Body of pancreas (tissue), 4 donors: ENCODE results near the gene STAT1.

Experiments
- CTCF ChIP-seq, 7 experiments: fragments of 450-650 bp in 4 of 7; fragments of 200-600 bp in 3 of 7; sonication (generic) in 3 of 7; IDR thresholded peaks; one replicate each; pipeline ENCODE4 v1.5.1; 2016 to 2019; ENCODE audit warnings: antibody characterized with exemption in 7 of 7
- POLR2A ChIP-seq, 3 donors: fragments of 450-650 bp; IDR thresholded peaks; one replicate each; pipeline ENCODE4 v1.6.1; 2016; ENCODE audit warnings: antibody characterized with exemption in 3 of 3, mild to moderate bottlenecking in 2 of 3

- no peak for TF ChIP-seq CTCF (IDR thresholded peaks at IDR 0.05)
- no peak for TF ChIP-seq POLR2A (IDR thresholded peaks at IDR 0.05)
Measured at GRCh38 chr2:190986221-190986953, 27.6 kb downstream of the STAT1 start.
